NOMO-1 treated with dmso at 0.1 percent for 144 hours (cell line): ENCODE results near the gene ANKRD12.

Source experiments
- DNase-seq: peaks from one replicate; lab custom pipeline; 2025; ENCODE audit not compliant: unreplicated experiment; lab: John Stamatoyannopoulos, UW

The ANKRD12 gene

DNA sequence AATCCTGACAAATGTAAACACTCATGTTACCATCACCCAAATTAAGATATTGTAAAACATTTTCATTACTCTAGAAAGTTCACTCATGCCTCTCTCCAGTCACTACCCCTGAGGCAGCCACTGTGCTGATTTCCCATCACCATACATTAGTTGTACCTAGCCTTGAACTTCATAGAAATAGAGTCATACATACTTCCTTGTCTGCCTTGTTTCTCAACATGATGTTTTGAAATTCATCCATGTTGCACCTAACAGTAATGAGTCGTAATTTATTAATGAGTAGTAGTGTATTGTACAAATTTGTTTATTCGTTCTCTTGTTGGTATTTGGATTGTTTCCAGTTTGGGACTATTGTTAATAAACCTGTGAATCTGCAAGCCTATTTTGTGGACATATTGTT lies 149.0 kb downstream of the ANKRD12 start:
- no peak for DNase-seq

DNA sequence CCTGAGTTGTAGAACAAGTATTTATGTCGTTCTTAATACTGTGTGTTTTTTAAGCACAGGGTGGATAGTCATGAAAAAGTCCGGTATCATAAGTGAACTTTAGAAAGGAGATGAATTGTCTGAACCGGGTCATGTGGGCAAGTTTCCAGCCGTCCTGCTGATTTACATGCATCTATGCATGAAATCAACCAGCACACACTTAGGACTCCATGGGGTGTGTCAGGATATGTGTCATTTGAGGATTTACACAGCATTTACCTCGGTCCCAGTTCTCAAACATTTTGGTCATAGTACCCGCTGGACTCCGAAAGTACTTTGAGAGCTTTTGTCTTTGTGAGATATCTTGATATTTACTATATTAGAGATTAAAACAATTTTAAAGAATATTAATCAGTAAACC lies 150.5 kb downstream of the ANKRD12 start:
- no peak for DNase-seq

DNA sequence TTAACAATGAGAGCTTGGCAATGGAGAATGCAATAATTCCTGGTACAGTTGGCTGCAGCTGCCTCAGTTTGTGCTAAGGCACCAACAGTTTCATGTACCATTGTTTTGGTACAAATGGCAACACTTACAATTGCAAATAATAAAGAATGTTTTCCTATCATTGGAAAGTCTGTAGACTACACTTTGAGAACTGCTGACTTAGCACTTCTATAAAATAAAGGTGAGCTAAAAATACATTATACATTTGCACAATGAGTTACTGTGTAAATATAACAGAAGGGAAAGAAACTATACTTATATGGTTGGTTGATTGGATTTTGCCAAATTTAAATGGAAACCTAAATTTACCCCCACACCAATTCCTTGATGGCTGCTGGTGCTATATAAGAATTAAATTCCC lies 153.1 kb downstream of the ANKRD12 start:
- no peak for DNase-seq

DNA sequence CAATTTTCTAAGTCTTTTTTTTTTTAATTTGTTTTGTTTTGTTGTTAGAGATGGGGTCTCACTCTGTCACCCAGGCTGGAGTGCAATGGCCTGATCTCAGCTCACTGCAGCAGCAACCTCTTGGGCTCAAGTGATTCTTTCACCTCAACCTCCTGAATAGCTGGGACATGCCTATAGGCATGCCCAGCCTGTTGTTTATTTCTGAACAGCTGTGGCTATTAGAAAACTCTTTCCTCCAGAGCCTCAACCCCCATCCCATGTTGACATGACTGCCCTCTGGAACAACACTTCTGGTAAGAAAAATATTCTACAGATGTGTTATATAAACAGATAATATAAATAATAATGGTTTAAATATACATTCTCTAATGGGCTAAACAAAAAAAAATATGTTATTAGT lies 153.6 kb downstream of the ANKRD12 start:
- DNase-seq: no peak

- no peak for DNase-seq
These were observed 155.5 kb downstream of the ANKRD12 start for GRCh38 chr18:9292047-9292446.

DNA sequence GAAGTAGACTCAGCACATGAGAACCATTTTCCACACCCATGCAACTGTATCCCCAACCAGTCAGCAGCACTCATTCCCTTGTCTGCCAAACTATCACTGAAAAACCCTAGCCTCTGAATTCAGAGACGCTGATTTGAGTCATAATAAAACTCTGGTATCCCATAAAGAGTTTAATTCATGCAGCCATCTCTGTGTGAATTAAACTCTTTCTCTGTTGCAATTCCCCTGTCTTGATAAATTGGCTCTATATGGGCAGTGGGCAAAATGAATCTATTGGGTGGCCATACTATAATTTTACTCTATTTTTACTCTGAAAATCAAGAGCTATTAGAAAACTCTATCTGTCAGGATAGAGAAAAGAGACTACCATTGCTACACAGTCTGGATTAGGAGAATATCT lies 157.4 kb downstream of the ANKRD12 start:
- no peak for DNase-seq

DNA sequence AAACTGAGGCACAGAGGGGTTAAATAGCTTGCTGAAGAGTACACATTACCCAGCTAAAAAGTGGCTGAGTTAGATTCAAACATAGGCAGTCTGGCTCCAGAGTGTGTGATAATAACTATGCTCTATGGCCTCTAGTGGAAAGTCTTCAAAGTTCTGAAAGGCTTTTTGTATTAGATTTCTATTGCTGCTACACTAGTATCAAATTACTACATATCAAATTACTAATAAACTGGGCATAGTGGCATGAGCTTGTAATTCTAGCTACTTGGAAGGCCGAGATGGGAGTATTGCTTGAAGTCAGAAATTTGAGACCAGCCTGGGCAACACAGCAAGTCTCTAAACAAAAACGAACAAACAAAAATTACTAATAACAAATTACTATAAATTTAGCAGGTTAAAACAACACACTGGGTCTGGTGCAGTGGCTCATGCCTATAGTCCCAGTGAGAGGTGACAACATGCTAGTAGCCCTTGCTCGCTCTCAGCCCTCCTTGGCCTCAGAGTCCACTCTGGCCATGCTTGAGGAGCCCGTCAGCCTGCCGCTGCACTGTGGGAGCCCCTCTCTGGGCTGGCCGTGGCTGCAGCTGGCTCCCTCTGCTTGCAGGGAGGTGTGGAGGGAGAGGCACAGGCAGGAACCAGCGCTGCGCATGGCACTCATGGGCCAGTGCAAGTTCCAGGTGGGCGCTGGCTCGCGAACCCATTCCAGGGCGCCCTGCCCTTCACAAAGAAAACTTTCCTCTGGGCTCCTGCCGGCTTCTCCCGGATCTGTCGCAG lies 159.8 kb downstream of the ANKRD12 start:
- no peak for DNase-seq

- no peak for DNase-seq
These were observed 160.4 kb downstream of the ANKRD12 start for GRCh38 chr18:9297007-9297393.

- no peak for DNase-seq
These were observed 167.9 kb downstream of the ANKRD12 start for GRCh38 chr18:9304388-9305070.

- no peak for DNase-seq
These were observed 182.8 kb downstream of the ANKRD12 start for GRCh38 chr18:9319333-9319732.

GRCh38 chr18:9321017-9321452 lies 184.5 kb downstream of the ANKRD12 start:
- no peak for DNase-seq

DNA sequence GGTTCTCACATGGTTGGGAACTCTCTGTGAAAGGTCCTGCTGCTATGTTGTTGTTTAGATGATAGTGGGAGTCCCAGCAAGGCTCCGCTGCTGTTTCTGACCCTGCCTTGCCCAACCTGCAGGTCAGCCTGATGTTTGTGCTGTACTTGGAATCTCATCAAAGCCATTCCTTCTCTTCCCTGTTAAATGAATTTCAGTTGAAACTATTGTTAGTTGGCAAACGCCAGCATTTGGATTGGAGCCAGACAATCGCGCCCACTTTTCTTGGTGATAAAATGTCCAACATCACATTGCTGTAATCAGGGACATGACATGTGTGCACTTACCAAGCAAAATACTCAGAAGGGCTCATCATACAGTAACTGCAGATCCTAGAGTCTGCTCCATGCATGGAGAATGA lies 185.2 kb downstream of the ANKRD12 start:
- DNase-seq: no peak

GRCh38 chr18:9322744-9323143 lies 186.2 kb downstream of the ANKRD12 start:
- peak; percentile 20 for DNase-seq

- no peak for DNase-seq
These were observed 187.3 kb downstream of the ANKRD12 start for GRCh38 chr18:9323750-9324445.

DNA sequence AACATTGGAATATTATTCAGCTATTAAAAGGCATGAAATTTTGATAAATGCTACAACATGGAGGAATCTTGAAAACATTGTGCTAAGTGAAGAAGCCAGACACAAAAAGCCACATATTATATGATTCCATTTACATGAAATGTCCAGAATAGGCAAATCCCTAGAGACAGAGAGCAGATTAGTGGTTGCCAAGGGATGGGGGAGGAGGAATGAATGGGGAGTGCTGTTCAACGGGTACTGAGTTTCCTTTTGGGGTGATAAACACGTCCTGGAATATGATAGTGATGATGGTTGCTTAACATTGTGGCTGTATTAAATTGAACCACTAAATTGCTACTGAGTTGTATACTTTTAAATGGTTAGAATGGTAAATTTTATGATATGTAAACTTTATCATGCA lies 189.1 kb downstream of the ANKRD12 start:
- DNase-seq: no peak

GRCh38 chr18:9328776-9329175 lies 192.2 kb downstream of the ANKRD12 start:
- no peak for DNase-seq

- DNase-seq: no peak
These were observed 192.9 kb downstream of the ANKRD12 start for GRCh38 chr18:9329471-9329870.

DNA sequence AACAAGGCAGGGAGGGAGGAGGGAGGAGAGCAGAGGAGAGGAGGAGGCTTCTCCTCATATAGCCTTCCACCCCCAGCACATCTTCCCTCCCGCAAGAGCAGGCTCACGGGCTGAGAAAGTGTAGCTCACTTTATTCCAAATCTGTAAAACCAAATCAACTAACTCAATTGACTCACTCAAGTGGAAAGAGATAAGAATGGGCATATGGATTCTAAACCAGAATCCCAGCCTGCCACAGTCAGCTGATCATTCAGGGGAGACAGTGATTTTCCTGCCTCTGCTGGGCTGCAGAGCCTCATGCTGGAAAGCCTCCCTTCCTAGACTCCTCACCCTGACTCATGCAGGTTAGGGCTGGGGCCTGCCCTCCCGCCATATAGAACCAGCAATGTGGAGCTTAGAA lies 193.8 kb downstream of the ANKRD12 start:
- DNase-seq: no peak

GRCh38 chr18:9333441-9334328 lies 197.1 kb downstream of the ANKRD12 start:
- no peak for DNase-seq

DNA sequence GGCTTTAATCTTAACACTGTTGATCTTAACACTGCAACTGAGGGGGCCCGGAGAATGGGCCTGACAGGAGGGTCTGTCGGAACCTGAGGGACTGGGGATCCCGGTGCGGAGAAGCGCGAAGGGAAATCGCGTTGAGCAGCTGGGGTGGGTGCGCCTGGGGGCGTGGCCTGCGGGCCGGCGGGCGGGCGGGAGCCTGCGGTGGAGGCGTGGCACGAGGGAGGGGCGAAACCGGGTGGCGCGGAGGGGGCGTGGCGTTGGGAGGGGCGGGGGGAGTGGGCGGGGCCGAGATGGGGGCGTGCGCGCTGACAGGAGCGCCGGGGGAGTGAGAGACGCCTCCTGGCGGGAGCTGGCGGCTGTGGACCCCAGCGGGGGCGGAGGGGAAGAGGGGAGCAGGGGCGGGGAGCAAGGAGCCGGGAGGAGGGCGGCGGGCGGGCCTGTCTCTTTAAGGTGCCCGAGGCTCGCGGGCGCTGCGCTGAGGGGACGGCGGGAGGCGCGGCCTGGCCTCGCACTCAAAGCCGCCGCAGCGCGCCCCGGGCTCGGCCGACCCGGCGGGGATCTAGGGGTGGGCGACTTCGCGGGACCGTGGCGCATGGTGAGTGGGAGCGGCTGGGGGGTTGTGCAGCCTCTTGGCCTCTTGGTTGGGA lies 197.9 kb downstream of the ANKRD12 start, which contains the start of gene TWSG1:
Gene TWSG1 (plus strand): TSS at position 445 of the 644 bp plus-strand sequence. CDS start 2,457 bp downstream, outside the sequence.
- DNase-seq: peak; percentile 89
